HG03066 (cell line): ENCODE results near the gene PPP1R9A.

ENCODE experiments used
- ATAC-seq: cut with Tn5 transposase; IDR thresholded peaks from one replicate; pipeline ENCODE4 v1.9.1; 2021; ENCODE audit warnings: low read depth; ENCODE audit not compliant: unreplicated experiment

The PPP1R9A gene

GRCh38 chr7:95089414-95090315 lies 182.3 kb downstream of the PPP1R9A start:
- no peak for ATAC-seq

DNA sequence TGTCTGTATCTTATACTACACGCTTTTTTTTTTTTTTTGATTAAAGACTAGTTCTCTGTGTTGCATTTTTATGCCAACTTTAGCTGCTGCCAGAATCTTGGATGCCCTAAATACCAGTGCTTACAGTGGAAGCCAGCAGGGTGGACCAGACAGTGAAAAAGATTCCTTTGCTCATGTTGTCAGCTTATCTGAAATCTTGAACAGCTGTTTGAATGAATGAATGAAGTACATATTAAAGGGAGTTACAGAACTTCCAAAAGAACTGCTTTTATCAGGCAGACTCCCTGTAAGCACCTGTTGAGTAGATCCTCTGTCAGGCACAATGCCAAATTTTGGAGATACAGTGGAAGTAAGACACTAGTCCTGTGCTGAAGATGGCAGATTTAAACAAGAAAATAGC lies 184.9 kb downstream of the PPP1R9A start:
- no peak for ATAC-seq

DNA sequence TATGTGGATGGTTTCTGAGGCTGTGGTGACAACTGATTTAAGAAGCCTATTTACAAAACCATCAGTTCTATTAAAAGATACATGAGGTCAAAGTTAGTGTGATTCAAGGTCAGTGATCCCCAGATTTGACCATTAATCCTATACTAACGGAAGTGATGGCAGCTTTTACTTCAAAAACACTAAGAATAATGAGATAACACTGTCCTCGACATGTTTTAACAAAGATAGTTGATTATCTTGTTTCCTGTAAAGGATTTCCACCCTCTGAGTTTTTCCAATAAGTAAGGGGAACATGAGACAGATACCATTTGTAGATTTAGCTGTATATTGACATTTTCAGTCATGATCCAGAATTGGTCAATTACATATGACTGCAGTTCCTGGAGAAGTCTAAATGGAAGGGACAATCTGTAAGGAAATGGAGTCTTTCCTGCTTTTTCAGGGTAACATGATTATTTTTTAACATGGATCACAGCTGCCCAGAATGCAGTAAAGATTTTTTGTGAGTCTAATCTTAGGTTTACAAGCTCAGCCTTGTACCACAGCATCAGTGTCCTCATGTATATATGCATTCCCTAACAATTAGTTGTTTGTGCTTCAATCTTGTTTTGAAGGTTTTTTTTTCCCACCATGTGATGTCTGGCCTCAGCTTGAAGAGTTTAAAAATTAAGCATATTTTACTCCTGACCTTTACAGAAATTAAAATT lies 188.0 kb downstream of the PPP1R9A start:
- ATAC-seq, result no peak

GRCh38 chr7:95095966-95096540 lies 188.7 kb downstream of the PPP1R9A start:
- ATAC-seq, result no peak

DNA sequence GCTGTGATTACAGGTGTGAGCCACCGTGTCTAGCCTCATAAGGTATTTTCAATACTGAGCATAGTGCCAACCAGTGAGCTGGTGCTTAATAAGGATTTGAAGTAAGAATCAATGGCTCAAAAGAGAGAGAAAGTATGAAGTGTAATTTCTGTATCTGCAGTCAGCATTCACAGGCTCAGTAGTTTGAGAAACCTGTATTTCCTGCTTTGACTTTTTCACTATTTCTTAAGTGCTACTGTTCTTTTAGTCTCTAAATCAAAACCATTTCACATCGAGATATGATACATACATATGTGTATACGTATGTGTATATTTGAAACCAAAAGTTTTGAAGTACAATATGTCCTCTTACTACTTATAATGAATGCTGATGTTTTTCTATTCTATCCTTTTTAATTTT lies 189.9 kb downstream of the PPP1R9A start:
- no peak for ATAC-seq

DNA sequence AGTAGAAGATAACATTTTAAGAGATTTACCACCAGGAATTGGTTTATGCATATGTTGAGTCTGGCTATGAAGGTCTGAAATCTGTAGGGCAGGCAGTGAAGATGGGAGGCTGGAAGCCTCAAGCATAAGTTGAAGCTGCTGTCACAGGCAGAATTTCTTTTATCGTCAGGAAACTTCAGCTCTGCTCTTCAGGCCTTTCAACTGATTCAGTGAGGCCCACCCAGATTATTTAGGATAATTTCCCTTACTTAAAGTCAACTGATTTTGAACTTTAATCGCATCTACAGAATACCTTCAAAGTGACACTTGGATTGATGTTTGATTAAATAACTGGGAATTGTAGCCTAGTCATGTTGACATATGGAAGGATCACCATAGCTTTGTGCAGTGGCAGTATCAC lies 190.5 kb downstream of the PPP1R9A start:
- no peak for ATAC-seq

- no peak for ATAC-seq
Measured at GRCh38 chr7:95099106-95099505, 191.7 kb downstream of the PPP1R9A start.

GRCh38 chr7:95101422-95101821 lies 194.0 kb downstream of the PPP1R9A start:
- no peak for ATAC-seq

DNA sequence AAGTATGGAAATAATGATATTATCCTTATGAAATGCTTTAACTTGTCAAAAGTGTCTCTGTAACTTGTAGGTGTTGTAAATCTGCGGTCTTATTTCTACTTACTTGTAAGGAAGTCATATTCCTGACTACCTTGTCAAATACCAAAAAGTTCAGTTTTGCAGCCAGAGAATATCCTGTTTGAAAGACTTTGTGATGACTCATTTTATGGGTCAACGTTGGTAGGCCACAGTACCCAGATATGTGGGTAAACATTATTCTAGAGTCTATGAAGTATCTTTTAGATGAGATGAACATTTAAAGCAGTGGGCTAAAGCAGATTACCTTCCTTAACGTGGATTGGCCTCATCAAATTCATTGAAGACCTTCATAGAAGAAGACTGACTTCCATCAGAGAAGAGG lies 195.3 kb downstream of the PPP1R9A start:
- no peak for ATAC-seq

GRCh38 chr7:95104739-95105138 lies 197.3 kb downstream of the PPP1R9A start:
- no peak for ATAC-seq

DNA sequence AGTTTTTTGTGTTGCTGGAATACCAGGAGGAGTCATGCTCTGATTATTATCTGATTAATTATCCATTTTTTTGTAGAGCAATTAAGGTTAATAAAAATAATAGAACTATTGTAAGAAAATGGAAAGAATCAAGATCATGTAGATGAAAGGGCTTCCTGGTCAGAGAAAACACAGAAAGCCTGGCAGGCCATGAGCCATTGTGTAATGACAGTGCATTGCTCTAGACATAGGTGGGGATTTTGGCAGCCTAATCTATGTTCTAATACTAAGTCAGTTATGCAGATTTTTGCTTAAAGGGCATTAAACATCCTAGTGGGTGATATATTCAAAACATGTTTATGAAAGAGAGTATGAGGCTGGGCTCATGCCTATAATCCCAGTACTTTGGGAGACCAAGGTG lies 198.2 kb downstream of the PPP1R9A start:
- no peak for ATAC-seq

DNA sequence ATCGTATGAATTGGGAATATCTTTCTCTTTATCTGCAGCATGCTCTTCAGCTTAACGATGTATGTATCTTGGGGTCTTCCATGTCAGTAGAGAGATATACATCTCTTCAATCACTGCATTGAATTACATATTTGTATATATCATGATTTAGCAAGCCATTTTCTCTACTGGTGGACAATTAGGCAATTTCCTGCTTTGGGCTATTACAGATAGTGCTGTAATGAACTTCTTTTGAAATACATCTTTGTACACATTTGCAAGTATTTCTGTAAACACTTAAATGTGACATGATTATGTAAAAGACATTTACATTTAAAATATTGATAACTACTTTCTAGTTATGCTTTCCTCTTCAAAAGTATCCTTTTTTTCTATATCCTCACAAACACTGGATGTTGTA lies 199.0 kb downstream of the PPP1R9A start:
- no peak for ATAC-seq

- ATAC-seq, result no peak
Measured at GRCh38 chr7:95110707-95111106, 203.3 kb downstream of the PPP1R9A start.

DNA sequence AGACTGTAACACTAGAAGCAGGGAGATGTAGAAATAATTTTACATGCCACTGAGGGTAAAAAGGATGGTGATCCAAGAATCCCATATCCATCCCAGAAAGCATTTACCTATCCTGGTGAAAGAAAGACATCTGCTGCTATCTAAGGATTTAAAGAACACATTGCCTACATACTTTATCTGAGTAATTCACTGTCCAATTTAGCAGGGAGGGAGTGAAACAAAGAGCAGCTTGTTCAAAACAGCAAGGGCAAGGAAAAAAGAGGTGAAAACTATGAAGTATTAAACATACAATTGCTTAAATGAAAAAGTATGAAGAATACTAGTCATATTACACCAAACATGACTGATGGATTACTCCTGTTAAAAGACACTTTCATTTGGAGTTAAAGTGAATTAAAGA lies 206.2 kb downstream of the PPP1R9A start:
- ATAC-seq, result no peak

GRCh38 chr7:95126053-95126709 lies 218.8 kb downstream of the PPP1R9A start:
- no peak for ATAC-seq

- ATAC-seq, result no peak
Measured at GRCh38 chr7:95132500-95132899, 225.1 kb downstream of the PPP1R9A start.

DNA sequence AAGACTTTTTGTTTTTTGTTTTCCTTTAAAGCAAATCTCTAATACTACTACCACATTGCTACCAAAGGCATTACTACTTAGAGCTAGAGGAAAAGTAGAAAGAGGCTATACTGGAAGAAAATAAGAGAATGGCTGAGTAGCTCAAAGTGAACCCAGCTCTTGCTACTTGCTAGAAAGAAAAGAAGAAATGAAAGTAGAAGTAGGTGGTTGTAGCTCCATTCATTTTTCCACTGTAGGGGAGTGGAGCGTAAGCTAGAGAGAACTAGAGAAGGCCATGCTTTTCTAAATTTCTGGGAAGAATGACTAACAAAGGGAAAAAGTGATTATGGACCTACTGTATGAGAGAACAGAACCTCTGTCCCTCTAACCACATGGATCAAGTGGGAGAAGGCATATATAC lies 232.5 kb downstream of the PPP1R9A start:
- no peak for ATAC-seq

DNA sequence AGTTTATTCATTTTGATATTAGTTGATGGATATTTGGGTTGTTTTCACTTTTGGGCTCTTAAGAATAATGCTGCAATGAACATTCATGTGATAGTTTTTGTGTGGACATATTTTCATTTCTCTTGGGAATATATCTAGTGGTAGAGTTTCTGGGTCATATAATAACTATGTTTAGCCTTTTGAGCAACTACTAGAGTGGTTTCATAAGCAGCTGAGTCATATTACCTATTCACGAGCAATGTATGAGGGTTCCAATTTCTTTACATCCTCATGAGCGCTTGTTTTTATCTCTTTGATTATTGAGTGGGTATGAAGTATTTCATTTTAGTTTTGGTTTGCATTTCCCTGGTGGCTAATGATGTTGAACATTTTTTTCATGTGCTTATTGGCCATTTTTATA lies 234.4 kb downstream of the PPP1R9A start:
- no peak for ATAC-seq

- ATAC-seq, result no peak
Measured at GRCh38 chr7:95144256-95144655, 236.9 kb downstream of the PPP1R9A start.

GRCh38 chr7:95155965-95156364 lies 248.6 kb downstream of the PPP1R9A start:
- ATAC-seq, result no peak

DNA sequence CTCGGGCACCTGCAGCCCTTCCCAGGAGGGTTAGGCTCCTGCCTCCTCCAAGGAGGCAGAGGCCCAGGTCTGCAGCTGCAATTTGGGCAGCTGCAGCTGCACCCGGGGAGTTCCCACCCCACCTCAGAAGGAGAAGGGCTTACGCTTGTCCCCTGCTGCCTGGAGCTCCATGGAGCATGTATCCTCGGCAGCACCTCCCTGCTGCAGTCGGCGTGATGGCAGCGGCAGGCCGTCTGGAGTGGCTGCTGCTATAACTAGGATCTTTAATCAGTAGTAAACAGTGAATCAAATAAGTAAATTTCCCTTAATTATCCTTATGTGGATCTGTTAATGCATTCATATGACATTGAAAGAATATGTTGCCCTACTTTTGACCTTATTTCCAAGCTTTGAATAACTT lies 250.0 kb downstream of the PPP1R9A start:
- no peak for ATAC-seq
